ENCODE measurements around the gene EDIL3.

DNA sequence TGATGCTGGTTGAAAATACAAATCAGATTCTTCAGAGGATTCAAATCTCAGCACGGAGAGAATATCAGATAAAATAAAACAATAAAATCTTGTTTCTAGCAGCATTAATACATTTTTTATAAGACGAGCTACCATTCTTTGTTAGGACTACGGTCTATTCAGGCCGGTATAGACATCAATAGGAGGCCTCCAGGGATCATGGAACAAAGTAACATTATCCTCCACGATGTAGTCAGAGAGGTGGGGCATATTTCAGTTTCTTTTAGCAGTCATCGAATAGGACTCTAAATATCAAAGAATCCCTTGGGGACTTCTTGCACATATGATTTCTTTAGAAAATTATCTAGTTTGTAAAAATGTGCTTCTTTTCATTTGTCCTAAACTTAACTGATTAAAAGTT, 438.2 kb downstream of the EDIL3 start:
- TF ChIP-seq, protein P1, sequence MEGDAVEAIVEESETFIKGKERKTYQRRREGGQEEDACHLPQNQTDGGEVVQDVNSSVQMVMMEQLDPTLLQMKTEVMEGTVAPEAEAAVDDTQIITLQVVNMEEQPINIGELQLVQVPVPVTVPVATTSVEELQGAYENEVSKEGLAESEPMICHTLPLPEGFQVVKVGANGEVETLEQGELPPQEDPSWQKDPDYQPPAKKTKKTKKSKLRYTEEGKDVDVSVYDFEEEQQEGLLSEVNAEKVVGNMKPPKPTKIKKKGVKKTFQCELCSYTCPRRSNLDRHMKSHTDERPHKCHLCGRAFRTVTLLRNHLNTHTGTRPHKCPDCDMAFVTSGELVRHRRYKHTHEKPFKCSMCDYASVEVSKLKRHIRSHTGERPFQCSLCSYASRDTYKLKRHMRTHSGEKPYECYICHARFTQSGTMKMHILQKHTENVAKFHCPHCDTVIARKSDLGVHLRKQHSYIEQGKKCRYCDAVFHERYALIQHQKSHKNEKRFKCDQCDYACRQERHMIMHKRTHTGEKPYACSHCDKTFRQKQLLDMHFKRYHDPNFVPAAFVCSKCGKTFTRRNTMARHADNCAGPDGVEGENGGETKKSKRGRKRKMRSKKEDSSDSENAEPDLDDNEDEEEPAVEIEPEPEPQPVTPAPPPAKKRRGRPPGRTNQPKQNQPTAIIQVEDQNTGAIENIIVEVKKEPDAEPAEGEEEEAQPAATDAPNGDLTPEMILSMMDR (conservative IDR thresholded peaks at IDR 0.05), result no peak
- no peak for TF ChIP-seq EZH2 (IDR thresholded peaks at IDR 0.05; ENCODE audit: low read depth)
